ENCODE data around the gene DNAAF9.

The DNAAF9 gene

GRCh38 chr20:3392756-3393155 is 14.7 kb downstream of the DNAAF9 start:
- ATAC-seq = no peak

DNA sequence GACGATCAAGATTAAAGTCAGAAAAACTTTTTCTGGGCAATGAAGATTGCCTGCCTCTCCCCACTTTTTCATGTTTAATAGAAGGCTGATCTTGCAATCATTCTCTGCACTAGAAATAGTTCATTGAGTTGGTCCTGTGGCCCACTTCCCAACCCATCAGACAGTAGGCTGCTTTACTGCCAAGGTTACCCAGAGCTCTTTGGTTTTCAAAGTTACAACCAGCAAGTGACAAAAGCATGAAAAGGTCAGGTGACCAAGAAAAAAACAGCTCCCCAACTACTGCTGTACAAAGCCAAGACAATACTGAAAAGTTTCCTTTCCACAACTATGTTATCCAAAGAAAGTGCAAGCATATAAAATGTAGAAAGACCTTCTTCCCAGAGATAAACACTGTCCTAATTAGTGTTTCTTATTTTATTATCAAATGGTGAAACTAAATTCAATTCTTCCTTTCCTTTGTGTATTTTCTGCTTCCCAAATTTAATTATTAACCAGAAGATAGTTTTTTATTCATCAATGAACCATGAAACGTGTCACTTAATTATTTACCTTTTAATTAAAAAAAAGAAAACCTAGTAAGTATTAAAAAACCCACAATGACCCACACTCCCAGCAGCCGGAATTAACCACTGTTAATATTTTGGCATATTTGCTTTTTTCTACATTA is 16.6 kb downstream of the DNAAF9 start:
- no peak for ATAC-seq
- TF ChIP-seq TOX (CRISPR knock-in tag; IDR thresholded peaks at IDR 0.05; ENCODE audit: borderline replicate concordance) (no peak), ARNTL (CRISPR knock-in tag; IDR thresholded peaks at IDR 0.05; ENCODE audit: borderline replicate concordance, low read depth) (no peak), SNAI2 (CRISPR knock-in tag; IDR thresholded peaks at IDR 0.05) (no peak), CSDC2 (CRISPR knock-in tag; IDR thresholded peaks at IDR 0.05) (no peak), GLIS3 (CRISPR knock-in tag; IDR thresholded peaks at IDR 0.05) (no peak), OSR1 (CRISPR knock-in tag; IDR thresholded peaks at IDR 0.05) (no peak), ZFP30 (CRISPR knock-in tag; IDR thresholded peaks at IDR 0.05) (no peak), TCF4 (CRISPR knock-in tag; IDR thresholded peaks at IDR 0.05; ENCODE audit: borderline replicate concordance) (no peak), ZNF8 (CRISPR knock-in tag; IDR thresholded peaks at IDR 0.05) (no peak), ESRRG (CRISPR knock-in tag; IDR thresholded peaks at IDR 0.05) (no peak), ZNF565 (CRISPR knock-in tag; conservative IDR thresholded peaks at IDR 0.05; ENCODE audit: low read depth) (no peak), RARB (CRISPR knock-in tag; IDR thresholded peaks at IDR 0.05) (no peak), POU6F1 (CRISPR knock-in tag; IDR thresholded peaks at IDR 0.05; ENCODE audit: borderline replicate concordance, low read depth) (no peak), PPARA (CRISPR knock-in tag; IDR thresholded peaks at IDR 0.05; ENCODE audit: borderline replicate concordance) (no peak)
- TF ChIP-seq, protein P1, sequence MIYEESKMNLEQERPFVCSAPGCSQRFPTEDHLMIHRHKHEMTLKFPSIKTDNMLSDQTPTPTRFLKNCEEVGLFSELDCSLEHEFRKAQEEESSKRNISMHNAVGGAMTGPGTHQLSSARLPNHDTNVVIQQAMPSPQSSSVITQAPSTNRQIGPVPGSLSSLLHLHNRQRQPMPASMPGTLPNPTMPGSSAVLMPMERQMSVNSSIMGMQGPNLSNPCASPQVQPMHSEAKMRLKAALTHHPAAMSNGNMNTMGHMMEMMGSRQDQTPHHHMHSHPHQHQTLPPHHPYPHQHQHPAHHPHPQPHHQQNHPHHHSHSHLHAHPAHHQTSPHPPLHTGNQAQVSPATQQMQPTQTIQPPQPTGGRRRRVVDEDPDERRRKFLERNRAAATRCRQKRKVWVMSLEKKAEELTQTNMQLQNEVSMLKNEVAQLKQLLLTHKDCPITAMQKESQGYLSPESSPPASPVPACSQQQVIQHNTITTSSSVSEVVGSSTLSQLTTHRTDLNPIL (CRISPR knock-in tag; IDR thresholded peaks at IDR 0.05; ENCODE audit: low read depth) = no peak
- TF ChIP-seq, protein P2, sequence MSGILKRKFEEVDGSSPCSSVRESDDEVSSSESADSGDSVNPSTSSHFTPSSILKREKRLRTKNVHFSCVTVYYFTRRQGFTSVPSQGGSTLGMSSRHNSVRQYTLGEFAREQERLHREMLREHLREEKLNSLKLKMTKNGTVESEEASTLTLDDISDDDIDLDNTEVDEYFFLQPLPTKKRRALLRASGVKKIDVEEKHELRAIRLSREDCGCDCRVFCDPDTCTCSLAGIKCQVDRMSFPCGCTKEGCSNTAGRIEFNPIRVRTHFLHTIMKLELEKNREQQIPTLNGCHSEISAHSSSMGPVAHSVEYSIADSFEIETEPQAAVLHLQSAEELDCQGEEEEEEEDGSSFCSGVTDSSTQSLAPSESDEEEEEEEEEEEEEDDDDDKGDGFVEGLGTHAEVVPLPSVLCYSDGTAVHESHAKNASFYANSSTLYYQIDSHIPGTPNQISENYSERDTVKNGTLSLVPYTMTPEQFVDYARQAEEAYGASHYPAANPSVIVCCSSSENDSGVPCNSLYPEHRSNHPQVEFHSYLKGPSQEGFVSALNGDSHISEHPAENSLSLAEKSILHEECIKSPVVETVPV (CRISPR knock-in tag; IDR thresholded peaks at IDR 0.05) = no peak
- TF ChIP-seq, protein P3, sequence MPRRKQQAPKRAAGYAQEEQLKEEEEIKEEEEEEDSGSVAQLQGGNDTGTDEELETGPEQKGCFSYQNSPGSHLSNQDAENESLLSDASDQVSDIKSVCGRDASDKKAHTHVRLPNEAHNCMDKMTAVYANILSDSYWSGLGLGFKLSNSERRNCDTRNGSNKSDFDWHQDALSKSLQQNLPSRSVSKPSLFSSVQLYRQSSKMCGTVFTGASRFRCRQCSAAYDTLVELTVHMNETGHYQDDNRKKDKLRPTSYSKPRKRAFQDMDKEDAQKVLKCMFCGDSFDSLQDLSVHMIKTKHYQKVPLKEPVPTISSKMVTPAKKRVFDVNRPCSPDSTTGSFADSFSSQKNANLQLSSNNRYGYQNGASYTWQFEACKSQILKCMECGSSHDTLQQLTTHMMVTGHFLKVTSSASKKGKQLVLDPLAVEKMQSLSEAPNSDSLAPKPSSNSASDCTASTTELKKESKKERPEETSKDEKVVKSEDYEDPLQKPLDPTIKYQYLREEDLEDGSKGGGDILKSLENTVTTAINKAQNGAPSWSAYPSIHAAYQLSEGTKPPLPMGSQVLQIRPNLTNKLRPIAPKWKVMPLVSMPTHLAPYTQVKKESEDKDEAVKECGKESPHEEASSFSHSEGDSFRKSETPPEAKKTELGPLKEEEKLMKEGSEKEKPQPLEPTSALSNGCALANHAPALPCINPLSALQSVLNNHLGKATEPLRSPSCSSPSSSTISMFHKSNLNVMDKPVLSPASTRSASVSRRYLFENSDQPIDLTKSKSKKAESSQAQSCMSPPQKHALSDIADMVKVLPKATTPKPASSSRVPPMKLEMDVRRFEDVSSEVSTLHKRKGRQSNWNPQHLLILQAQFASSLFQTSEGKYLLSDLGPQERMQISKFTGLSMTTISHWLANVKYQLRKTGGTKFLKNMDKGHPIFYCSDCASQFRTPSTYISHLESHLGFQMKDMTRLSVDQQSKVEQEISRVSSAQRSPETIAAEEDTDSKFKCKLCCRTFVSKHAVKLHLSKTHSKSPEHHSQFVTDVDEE (CRISPR knock-in tag; IDR thresholded peaks at IDR 0.05) = no peak

More at GRCh38 chr20:3392756-3393155, 14.7 kb downstream of the DNAAF9 start:
- no peak for TF ChIP-seq PPARA (CRISPR knock-in tag; IDR thresholded peaks at IDR 0.05; ENCODE audit: borderline replicate concordance)
- TF ChIP-seq ARNTL (CRISPR knock-in tag; IDR thresholded peaks at IDR 0.05; ENCODE audit: borderline replicate concordance, low read depth) = no peak
- TF ChIP-seq POU6F1 (CRISPR knock-in tag; IDR thresholded peaks at IDR 0.05; ENCODE audit: borderline replicate concordance, low read depth) = no peak
- TF ChIP-seq, protein P1 (CRISPR knock-in tag; IDR thresholded peaks at IDR 0.05; ENCODE audit: low read depth) = no peak
- TF ChIP-seq ESRRG (CRISPR knock-in tag; IDR thresholded peaks at IDR 0.05) = no peak
- no peak for TF ChIP-seq ZFP30 (CRISPR knock-in tag; IDR thresholded peaks at IDR 0.05)
- no peak for TF ChIP-seq ZFP3 (CRISPR knock-in tag; IDR thresholded peaks at IDR 0.05)
- TF ChIP-seq TOX (CRISPR knock-in tag; IDR thresholded peaks at IDR 0.05; ENCODE audit: borderline replicate concordance) = no peak
- no peak for TF ChIP-seq OSR1 (CRISPR knock-in tag; IDR thresholded peaks at IDR 0.05)
- no peak for TF ChIP-seq SNAI2 (CRISPR knock-in tag; IDR thresholded peaks at IDR 0.05)
- TF ChIP-seq, protein P2 (CRISPR knock-in tag; IDR thresholded peaks at IDR 0.05) = no peak
- TF ChIP-seq TCF4 (CRISPR knock-in tag; IDR thresholded peaks at IDR 0.05; ENCODE audit: borderline replicate concordance) = no peak
- no peak for TF ChIP-seq ZNF8 (CRISPR knock-in tag; IDR thresholded peaks at IDR 0.05)
- TF ChIP-seq BACH2 (CRISPR knock-in tag; IDR thresholded peaks at IDR 0.05; ENCODE audit: borderline replicate concordance) = no peak
- no peak for TF ChIP-seq GLIS3 (CRISPR knock-in tag; IDR thresholded peaks at IDR 0.05)
